Activated naive CD4-positive, alpha-beta T cell treated with anti-CD3 and anti-CD28 coated beads, Interleukin-2, amount 50 U/mL, for 72 hours (primary cell): ENCODE results near the gene KRT81. TPM values are rescaled to one million over a fixed set of nuclear protein-coding genes. Genes with fewer than 3 reads are reported as not detected.
"Not testable (repeated sequence)": the region's sequence is repeated elsewhere in the genome, so short reads cannot be mapped to it uniquely, and the experiment has no call there.

Experiments
- ATAC-seq, 2 donors: fragments of 150-1000 bp; cut with Tn5 transposase; 2 replicates each; pipeline ENCODE4 v1.10.0; 2021; ENCODE audit warnings: mild to moderate bottlenecking in 2 of 2, moderate library complexity in 2 of 2
- DNase-seq, 2 donors: peaks; one replicate each; pipeline ENCODE4 v3.0.0; 2021 to 2022; ENCODE audit warnings: low spot score in 2 of 2
- H3K27ac Mint-ChIP-seq, 2 donors: one replicate each; pipeline ENCODE4 v1.8.0; 2022; ENCODE audit warnings: mild to moderate bottlenecking in 2 of 2, mixed read lengths in 2 of 2
- H3K36me3 Mint-ChIP-seq, 2 donors: one replicate each; pipeline ENCODE4 v1.8.0; 2022; ENCODE audit warnings: mixed read lengths in 2 of 2
- H3K9me3 Mint-ChIP-seq, 2 donors: one replicate each; pipeline ENCODE4 v1.8.0; 2022; ENCODE audit warnings: mixed read lengths in 2 of 2
- total RNA-seq, 2 donors: library from RNA; stranded (reverse); gene quantifications; one replicate each; pipeline ENCODE4 v1.2.3, GENCODE V29; 2022

Gene KRT81
- total RNA-seq, 2 donors from 2014 or later, result not detected

DNA sequence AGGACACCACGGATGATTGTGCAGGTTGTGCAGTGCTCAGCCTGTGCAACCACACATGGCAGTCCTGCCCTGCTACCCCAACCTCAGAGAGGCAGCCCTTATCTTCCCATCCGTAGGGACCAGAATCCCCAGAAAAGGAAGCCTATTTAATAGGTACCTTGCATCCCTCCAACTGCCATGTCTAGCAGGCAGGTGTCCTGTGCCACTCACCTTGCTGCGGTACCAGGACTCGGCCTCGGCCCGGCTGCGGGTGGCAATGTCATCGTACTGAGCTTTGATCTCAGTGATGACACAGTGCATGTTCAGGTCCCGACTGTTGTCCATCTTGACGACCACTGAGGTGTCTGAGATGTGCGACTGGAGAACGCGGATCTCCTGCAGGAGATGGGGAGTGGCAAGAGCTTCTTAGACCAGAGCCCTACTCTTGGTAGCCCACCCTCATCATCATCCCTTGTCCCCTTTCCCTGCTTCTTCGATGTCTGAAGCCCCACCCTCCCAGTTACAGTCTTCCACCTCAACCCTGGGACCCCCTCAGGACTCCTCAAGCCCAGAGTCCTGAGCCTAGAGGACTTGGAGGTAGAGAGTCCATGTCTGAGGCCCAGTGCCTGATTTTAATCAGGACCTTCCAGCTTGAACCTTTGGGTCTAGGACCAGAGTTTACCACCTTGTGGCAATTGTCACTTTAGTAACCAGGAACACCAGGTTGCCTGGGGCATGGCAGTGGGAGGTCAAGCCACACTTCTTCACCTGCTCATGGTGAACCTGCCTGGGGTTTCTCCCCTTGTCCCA lies 37.7 kb downstream of the KRT81 start:
- peak in 1 of 2 donors; percentile 47 for DNase-seq
- H3K27ac Mint-ChIP-seq, result no peak overlapping the region
- ATAC-seq, result no peak
- H3K36me3 Mint-ChIP-seq, result peaks cover 0 to 6% of the 10 kb centered on the region in 2 donors
- no peaks in the 10 kb centered on the region for H3K9me3 Mint-ChIP-seq

DNA sequence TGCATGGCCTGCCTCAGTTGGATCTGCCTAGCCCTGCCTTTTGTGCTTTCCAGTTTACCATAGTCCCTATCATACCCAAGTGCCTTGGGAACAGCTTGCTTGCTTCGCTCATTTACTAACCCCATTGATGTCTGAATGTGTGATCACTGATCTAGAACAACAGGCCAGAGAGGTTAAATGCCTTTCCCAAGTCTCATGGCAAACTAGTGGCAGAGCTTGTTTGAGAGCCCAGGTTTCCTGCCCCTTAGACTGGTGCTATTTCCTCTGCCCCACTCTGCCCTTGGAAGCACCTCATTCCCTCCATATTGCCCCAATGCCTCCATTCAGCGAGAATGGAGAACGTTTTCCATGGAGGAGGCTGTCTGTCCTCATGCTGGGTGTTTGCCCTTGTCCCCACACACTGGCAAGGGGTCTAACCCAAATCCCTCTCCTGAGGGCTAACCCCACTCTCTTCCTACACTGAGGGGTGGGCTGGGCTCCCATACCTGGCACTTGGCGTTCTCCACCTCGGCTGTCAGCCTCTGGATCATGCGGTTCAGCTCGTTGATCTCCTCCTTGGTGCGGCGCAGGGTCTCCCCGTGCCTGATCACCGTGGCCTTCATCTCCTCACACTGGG lies 38.5 kb downstream of the KRT81 start:
- no peaks in the 10 kb centered on the region for H3K9me3 Mint-ChIP-seq
- DNase-seq (peak in 1 of 2 donors; percentile 49), ATAC-seq (no peak)
- H3K27ac Mint-ChIP-seq, result no peak overlapping the region
- H3K36me3 Mint-ChIP-seq, result peaks cover 0 to 6% of the 10 kb centered on the region in 2 donors

DNA sequence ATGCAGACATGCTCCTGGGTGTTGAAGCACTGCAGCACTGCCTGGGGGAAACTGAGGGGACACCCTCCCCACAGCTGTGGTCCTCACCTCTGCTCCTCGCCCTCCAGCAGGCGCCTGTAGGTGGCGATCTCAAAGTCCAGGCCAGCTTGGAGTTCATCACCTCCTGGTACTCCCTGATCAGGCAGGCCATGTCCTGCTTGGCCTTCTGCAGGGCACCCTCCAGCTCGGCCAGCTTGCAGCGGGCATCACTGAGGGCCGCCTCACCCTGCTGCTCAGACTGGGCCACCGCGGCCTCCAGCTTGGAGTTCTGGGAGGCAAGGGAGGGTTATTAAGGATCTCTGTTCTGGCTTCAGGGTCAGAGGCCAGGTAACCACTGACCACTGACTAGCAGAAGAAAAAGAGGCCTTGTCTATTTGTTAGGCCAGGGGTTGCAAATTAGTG lies 39.1 kb downstream of the KRT81 start:
- ATAC-seq, result peak in 1 of 2 donors; percentile 32
- DNase-seq, result peak in 1 of 2 donors; percentile 46
- not testable (repeated sequence) for H3K27ac Mint-ChIP-seq, H3K9me3 Mint-ChIP-seq, H3K36me3 Mint-ChIP-seq

DNA sequence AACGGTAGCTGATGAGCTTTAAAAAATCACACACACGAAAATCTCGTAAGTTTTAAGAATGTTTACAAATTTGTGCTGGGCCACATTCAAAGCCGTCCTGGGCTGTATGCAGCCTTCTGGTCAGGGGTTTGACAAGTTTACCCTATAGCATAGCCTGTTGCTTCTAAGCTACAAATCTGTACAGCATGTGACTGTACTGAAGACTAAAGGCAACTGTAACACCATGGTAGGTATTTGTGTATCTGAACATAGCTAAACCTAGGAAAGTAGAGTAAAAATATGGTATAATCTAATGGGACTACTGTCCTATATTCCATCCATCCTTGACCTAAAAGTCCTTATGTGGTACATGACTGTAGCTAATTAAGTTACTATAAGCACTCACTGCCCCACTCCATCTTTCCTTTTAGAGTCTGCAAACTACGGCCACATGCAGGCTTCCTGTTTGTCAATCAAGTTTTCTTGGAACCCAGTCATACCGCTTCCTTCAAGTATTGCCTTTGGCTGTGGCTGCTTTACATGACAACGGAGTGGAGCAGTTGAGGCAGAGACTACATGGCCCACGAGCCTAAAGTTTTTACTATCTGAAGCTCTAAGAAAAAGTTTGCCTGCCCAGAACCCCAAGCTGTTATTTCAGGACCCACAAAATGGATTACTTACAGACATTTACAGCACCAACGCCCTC lies 39.8 kb downstream of the KRT81 start:
- DNase-seq, result no peak
- Mint-ChIP-seq H3K36me3 (peaks cover 0 to 6% of the 10 kb centered on the region in 2 donors), H3K27ac (no peak overlapping the region), H3K9me3 (no peaks in the 10 kb centered on the region)
- ATAC-seq, result peak; percentile 47 to 77

DNA sequence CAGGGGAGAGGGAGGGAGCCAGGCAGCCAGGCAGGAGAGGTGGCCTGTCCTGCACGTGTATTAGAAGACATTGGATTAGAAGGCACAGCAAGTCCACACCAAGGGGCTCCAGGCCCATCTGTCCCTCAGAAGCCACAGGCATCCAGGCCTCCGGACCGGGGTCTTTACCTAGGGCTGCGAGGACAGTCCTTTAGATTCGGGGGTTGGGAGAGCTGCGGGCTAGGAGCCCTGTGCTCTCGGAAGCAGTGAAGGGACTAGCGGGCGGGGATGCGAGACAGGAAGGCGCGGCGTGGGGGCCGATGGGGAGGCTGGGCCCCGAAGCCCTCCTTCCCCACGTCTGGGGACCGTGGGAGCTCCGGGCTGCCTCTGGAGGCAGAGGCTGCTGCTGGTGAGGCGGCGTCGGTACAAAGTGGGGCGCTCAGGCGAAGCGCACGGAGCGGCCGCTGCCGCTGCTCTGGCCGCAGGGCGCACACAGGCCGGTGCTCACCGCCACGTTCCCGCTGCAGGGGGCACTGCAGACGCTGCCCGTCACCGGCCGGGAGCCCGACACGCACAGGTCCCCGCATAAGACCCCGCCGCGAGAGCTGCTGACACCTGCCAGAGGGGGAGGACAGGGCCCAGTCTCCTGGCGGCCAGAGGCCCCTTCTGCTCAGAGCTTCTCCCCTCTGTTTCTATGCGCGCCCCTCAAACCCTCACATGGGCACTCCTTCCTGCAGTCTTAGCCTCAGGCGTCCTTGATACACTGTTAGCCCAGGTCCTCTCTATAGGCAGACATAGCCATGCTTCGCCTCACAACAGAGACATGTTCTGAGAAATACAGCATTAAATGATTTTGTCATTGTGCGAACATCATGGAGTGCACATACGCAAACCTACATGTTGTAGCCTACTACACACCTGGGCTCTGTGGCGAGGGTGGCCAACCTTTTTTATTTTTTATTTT lies 41.0 kb downstream of the KRT81 start:
- no peak overlapping the region for H3K27ac Mint-ChIP-seq
- H3K36me3 Mint-ChIP-seq, result peaks cover 0 to 6% of the 10 kb centered on the region in 2 donors
- ATAC-seq, result no peak

DNA sequence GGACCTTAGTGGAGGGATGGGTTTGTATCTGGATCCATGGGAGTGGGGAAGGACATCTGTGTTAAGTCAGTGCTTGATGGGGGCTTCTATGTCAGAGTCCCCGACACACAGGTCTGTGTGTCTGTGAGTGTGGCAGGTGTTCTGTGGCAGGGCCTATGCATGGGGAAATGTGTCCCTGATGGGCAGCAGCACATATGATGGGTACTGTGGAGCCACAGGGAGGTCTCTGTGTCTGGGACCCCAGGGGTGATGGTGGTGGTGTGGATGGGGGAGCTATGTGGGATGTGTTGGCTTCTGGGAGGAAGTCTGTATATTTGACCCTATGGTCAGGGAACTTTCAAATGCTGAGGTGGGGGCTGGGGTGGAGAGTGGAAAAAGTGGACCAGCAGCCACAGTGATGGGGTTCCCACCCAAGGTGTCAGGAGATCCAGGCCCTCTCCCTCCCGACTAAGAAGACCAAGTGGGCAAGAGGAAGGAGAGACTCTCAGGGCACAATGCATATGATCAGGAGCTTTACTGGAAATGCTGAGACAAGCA lies 41.8 kb downstream of the KRT81 start:
- Mint-ChIP-seq H3K27ac (peak overlapping the region in 1 of 2 donors; percentile 91), H3K36me3 (peaks cover 0 to 6% of the 10 kb centered on the region in 2 donors), H3K9me3 (no peaks in the 10 kb centered on the region)
- ATAC-seq (no peak), DNase-seq (no peak)

More for the DNA sequence above, 41.0 kb downstream of the KRT81 start:
- no peaks in the 10 kb centered on the region for H3K9me3 Mint-ChIP-seq
- no peak for DNase-seq

DNA sequence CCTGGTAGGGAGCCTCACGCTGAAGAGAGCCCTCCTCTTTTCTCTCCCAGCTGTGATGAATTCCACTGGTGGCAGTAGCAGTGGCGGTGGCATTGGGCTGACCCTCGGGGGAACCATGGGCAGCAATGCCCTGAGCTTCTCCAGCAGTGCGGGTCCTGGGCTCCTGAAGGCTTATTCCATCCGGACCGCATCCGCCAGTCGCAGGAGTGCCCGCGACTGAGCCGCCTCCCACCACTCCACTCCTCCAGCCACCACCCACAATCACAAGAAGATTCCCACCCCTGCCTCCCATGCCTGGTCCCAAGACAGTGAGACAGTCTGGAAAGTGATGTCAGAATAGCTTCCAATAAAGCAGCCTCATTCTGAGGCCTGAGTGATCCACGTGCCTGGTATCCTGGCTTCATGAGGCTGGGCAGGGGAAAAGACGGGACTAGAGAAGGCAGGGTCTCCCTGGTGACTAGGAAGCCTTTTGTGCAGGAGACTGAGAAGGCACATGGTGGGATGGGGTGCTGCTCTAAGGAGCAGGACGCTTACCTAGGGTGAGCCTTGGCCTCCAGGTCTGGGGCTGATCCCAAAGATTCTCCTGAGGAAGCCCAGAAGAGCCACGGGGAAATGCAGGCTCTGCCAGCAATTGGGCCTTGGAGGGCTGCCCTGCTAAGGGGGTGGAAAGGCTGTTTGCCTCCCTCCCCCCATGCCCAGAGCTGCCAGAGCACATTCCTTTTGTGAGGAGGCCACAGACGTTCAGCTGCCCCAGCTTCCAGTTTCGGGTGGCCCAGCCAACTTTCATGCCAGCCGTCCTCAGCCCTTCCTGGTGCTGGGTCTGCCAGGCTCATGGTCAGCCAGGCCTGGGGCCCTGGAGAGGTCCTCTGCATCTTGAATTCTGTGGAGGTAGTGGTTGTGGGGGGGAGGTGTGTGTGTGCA lies 42.5 kb downstream of the KRT81 start:
- ATAC-seq, result no peak
- DNase-seq, result no peak
- Mint-ChIP-seq H3K9me3 (no peaks in the 10 kb centered on the region), H3K36me3 (peaks cover 0 to 13% of the 10 kb centered on the region in 2 donors), H3K27ac (no peak overlapping the region)

DNA sequence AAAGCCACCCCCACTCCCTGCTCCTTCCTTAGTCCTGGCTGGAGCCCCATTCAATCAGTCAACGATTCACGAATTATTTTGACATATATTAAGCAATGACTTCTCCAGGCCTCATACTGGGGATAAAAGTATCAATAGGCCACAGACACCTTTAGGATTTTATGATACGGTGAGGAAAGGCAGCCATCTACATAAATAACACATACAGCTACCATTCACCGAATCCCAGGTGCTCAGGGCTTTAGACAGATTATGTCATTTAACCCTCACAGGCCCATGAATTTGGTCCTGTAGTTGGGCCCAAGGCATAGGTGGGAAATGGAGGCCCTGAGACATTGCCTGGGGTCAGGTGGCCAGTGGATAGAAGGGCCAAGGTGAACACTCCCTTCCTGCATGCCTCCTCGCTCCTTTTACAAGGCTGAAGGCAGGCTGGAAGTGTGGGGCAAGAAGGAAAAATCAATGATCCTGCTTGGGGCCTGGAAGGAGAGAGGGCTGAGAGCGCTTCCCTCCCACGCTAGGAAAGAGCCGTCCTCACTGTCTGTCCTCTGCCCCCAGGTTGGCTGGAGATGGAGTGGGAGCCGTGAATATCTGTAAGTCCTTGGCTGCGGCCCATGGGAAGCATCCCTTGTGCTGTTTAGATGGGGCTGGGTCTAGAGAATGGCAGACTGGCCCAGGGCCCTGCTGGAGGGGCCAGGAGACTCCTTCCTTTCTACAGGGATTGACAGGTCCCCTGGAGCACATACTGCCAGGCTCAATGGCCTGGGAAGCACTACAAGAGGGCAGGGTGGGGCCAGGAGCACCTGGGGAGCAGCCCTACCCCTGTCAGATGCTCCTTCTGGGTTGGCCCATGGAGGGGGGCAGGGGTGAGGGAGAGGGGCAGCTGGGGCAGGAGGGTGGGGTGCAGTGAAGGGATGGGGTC lies 43.5 kb downstream of the KRT81 start:
- DNase-seq, result no peak
- H3K9me3 Mint-ChIP-seq, result no peaks in the 10 kb centered on the region
- ATAC-seq, result no peak
- H3K27ac Mint-ChIP-seq, result peak overlapping the region in 1 of 2 donors; percentile 50
- peaks cover 0 to 16% of the 10 kb centered on the region in 2 donors for H3K36me3 Mint-ChIP-seq

DNA sequence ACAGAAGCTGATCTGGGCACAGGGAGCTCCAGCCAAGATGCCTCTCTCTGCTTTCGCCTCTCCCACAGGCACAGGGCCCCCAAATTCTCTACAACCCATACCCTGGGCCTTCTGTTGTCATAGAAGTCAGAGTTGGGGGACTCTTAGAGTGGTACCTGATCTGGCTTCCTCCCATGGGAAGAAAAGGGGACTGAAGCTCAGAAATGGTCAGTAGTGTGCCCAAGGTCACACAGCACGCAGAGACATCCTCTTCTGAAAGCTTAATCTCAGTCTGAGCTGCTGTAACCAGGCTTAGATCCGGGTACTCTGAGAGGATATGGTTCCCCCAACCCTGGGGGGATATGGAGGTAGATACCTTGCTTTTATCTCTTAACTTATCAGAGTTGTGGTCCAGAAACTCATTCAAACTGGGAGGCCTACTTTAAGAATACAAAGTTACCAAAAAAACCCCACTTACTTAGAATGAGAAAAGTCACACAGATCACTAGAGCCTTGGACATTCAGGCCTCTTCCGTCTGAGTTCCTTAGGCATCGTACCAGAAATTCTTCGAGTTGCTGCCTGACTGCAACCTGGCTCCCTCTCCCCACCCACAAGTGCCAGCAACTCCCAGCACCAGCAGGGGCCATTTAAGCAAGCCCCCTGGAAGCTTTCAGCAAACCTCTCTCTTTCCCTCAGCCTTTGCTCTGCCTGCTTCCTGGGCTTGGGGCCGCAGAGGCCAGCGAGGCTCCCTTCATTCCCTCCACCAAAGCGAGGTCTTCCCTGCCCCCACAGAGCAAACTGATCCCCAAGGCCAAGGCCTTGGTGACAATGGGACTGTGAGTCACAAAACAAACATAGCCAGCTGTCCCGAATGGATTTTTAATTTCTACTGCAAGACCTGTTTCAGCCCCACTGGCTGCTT lies 44.4 kb downstream of the KRT81 start:
- Mint-ChIP-seq H3K27ac (peak overlapping the region in 1 of 2 donors; percentile 83), H3K9me3 (no peaks in the 10 kb centered on the region), H3K36me3 (peaks cover 0 to 16% of the 10 kb centered on the region in 2 donors)
- ATAC-seq (no peak), DNase-seq (no peak)

DNA sequence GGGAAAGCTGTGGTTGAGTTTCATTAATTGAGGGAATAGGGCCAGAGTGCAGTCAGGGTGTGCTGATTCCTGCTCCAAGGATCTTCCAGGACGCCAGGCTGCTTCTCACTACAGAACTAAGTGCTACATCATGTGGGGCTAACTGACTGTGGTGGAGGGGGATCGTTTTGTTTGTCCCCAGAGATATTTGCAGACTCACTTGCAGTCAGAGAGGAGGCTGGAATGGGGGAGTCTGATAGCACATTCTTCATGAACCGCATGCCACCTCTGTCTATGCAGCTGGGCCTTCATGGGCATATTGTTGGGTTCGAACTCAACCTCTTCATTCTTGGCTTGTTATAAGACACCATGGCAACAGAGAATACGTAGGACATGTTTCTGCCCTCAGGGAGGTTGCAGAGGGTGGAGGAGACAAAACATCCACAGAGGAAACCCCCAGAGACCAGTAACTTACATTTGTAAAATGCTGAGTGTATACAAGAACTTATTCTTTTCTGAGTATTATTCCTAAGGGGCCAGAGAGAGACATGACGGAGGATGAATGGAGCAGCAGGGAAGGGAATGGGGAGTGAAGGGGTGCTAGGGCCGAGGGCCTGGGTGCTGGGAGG lies 45.3 kb downstream of the KRT81 start:
- no peak for DNase-seq
- Mint-ChIP-seq H3K9me3 (no peaks in the 10 kb centered on the region), H3K27ac (peak overlapping the region in 1 of 2 donors; percentile 51), H3K36me3 (peaks cover 0 to 16% of the 10 kb centered on the region in 2 donors)
- no peak for ATAC-seq

DNA sequence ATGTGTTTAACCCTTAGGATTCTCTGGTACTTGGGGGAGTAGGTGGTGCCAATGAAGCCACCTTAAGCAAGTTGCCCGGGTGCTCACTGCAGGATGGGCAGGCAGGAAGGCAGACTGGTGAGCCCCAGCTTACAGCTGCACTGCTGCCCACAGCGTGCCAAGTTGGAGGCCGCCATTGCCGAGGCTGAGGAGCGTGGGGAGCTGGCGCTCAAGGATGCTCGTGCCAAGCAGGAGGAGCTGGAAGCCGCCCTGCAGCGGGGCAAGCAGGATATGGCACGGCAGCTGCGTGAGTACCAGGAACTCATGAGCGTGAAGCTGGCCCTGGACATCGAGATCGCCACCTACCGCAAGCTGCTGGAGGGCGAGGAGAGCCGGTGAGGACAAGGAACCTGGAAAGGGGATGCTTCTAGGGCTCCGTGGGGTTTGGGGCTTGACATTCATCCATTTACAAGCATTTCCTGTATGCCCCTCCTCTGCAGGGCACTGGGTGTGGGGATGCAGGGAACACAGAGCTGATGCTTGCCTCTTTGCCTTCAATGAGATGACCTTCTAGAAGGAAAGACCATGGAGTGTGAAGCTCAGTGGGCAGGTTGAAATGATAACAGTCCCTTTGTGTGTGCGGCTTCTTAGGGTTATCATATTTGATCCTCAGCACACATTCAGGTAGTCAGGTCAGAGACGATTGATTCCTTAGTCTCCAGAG lies 45.9 kb downstream of the KRT81 start:
- Mint-ChIP-seq H3K27ac (peak overlapping the region in 1 of 2 donors; percentile 22), H3K36me3 (peaks cover 0 to 16% of the 10 kb centered on the region in 2 donors), H3K9me3 (no peaks in the 10 kb centered on the region)
- ATAC-seq, result no peak
- DNase-seq, result no peak

DNA sequence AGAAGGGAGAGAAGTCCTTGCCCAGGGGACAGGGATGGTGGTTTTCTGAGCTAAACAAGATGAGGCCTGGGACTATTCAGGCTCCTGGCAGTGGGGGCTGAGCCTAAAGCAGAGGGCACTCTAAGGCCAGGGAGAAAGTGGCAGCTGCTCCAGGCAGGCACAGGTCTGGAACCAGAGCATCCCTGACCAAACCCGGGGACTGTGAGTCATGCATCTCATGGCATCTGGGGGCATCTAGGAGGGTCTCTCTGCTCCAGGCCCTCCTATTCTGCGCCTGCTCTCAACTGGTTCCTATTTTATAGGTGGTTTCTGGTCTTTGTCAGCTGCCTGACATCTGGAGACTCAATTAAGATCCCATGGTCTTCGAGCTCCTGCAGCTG lies 46.7 kb downstream of the KRT81 start:
- Mint-ChIP-seq H3K27ac (peak overlapping the region; percentile 81 to 92), H3K9me3 (no peaks in the 10 kb centered on the region), H3K36me3 (peaks cover 0 to 11% of the 10 kb centered on the region in 2 donors)
- DNase-seq (no peak), ATAC-seq (peak in 1 of 2 donors; percentile 29)
